Measurements from ENCODE around the gene CHST11. TPM values are rescaled to one million over a fixed set of nuclear protein-coding genes. Genes with fewer than 3 reads are reported as not detected.
A peak's percentile ranks its signal among the peaks of the same experiment; 100 is the strongest.

The CHST11 gene
- total RNA-seq, 2 experiments from 2014 or later = 53.4 to 53.6 TPM

- TF ChIP-seq, protein P1, sequence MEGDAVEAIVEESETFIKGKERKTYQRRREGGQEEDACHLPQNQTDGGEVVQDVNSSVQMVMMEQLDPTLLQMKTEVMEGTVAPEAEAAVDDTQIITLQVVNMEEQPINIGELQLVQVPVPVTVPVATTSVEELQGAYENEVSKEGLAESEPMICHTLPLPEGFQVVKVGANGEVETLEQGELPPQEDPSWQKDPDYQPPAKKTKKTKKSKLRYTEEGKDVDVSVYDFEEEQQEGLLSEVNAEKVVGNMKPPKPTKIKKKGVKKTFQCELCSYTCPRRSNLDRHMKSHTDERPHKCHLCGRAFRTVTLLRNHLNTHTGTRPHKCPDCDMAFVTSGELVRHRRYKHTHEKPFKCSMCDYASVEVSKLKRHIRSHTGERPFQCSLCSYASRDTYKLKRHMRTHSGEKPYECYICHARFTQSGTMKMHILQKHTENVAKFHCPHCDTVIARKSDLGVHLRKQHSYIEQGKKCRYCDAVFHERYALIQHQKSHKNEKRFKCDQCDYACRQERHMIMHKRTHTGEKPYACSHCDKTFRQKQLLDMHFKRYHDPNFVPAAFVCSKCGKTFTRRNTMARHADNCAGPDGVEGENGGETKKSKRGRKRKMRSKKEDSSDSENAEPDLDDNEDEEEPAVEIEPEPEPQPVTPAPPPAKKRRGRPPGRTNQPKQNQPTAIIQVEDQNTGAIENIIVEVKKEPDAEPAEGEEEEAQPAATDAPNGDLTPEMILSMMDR (IDR thresholded peaks at IDR 0.05) = no peak
- CTCF ChIA-PET = interaction anchor here (0.7 to 1.3 kb wide), 4 partner anchors 27 to 337 kb away, joined by 3 to 4 read pairs (median 3); no protein-coding TSS in a partner anchor
- H3K27ac Mint-ChIP-seq = peak overlapping the region; percentile 55
Measured at GRCh38 chr12:104763168-104763805, 306.5 kb downstream of the CHST11 start.

GRCh38 chr12:104764225-104765091, 307.7 kb downstream of the CHST11 start:
- ATAC-seq (ENCODE audit: poor library complexity) = peak; percentile 71
- Mint-ChIP-seq H3K9me3 (no peaks in the 10 kb centered on the region), H3K4me1 (ENCODE audit: low read depth) (peaks cover 36% of the 10 kb centered on the region), H3K4me3 (no peak overlapping the region), H3K27ac (peak overlapping the region; percentile 40), H3K27me3 (no peaks in the 10 kb centered on the region), H3K36me3 (ENCODE audit: low read depth) (peaks cover 6% of the 10 kb centered on the region)
- DNase-seq = peak in 3 of 14 experiments; percentile 24 to 39 (median 30)
- ChIA-PET CTCF (interaction anchor here (1.0 to 1.3 kb wide), 3 partner anchors 26 to 49 kb away, joined by 3 read pairs; no protein-coding TSS in a partner anchor), POLR2A (interaction anchor here (0.7 to 2.0 kb wide), 3 partner anchors 44 to 382 kb away, joined by 3 to 4 read pairs (median 4); no protein-coding TSS in a partner anchor)
- no peaks in the 10 kb centered on the region for H3K36me3 ChIP-seq (ENCODE audit: insufficient read depth, low read length)
- H3K27me3 ChIP-seq (ENCODE audit: control insufficient read depth in 1 of 2, insufficient read depth in 2 of 2, low read length in 2 of 2) = no peaks in the 10 kb centered on the region
- TF ChIP-seq, protein P1 (IDR thresholded peaks at IDR 0.05) = no peak
- H3K9me3 ChIP-seq (ENCODE audit: control insufficient read depth in 1 of 2, insufficient read depth in 1 of 2, low read length in 2 of 2) = no peaks in the 10 kb centered on the region
- peaks cover 15% of the 10 kb centered on the region for H3K4me1 ChIP-seq (ENCODE audit: insufficient read depth, low read length)
- intact Hi-C loops (cut with DNase I, micrococcal nuclease) = no loop called here
- H3K4me3 ChIP-seq (ENCODE audit: low read length) = no peak overlapping the region
- H3K27ac ChIP-seq (ENCODE audit: low read depth in 1 of 2, low read length in 2 of 2) = no peak overlapping the region

More at GRCh38 chr12:104763168-104763805, 306.5 kb downstream of the CHST11 start:
- no peak overlapping the region for H3K4me3 ChIP-seq (ENCODE audit: low read length)
- no peak overlapping the region for H3K27ac ChIP-seq (ENCODE audit: low read depth in 1 of 2, low read length in 2 of 2)
- Mint-ChIP-seq H3K27me3 (no peaks in the 10 kb centered on the region), H3K4me3 (no peak overlapping the region), H3K9me3 (no peaks in the 10 kb centered on the region), H3K4me1 (ENCODE audit: low read depth) (peaks cover 36% of the 10 kb centered on the region), H3K36me3 (ENCODE audit: low read depth) (peaks cover 15% of the 10 kb centered on the region)
- H3K27me3 ChIP-seq (ENCODE audit: control insufficient read depth in 1 of 2, insufficient read depth in 2 of 2, low read length in 2 of 2) = no peaks in the 10 kb centered on the region
- peaks cover 15% of the 10 kb centered on the region for H3K4me1 ChIP-seq (ENCODE audit: insufficient read depth, low read length)
- intact Hi-C loops (cut with DNase I, micrococcal nuclease) = no loop called here
- ATAC-seq (ENCODE audit: poor library complexity) = no peak
- no peaks in the 10 kb centered on the region for H3K36me3 ChIP-seq (ENCODE audit: insufficient read depth, low read length)
- no peaks in the 10 kb centered on the region for H3K9me3 ChIP-seq (ENCODE audit: control insufficient read depth in 1 of 2, insufficient read depth in 1 of 2, low read length in 2 of 2)
- peak in 2 of 14 experiments; percentile 53 to 61 for DNase-seq
- POLR2A ChIA-PET = interaction anchor here (2.0 kb wide), 1 partner anchor 47 kb away, joined by 4 read pairs; no protein-coding TSS in a partner anchor

GRCh38 chr12:104767261-104767660, 310.5 kb downstream of the CHST11 start:
- Mint-ChIP-seq H3K9me3 (no peaks in the 10 kb centered on the region), H3K36me3 (ENCODE audit: low read depth) (no peaks in the 10 kb centered on the region), H3K4me3 (no peak overlapping the region), H3K4me1 (ENCODE audit: low read depth) (peaks cover 30% of the 10 kb centered on the region), H3K27ac (no peak overlapping the region), H3K27me3 (no peaks in the 10 kb centered on the region)
- Histone ChIP-seq H3K27ac (ENCODE audit: low read depth in 1 of 2, low read length in 2 of 2) (no peak overlapping the region), H3K4me1 (ENCODE audit: insufficient read depth, low read length) (peaks cover 15% of the 10 kb centered on the region), H3K4me3 (ENCODE audit: low read length) (no peak overlapping the region), H3K9me3 (ENCODE audit: control insufficient read depth in 1 of 2, insufficient read depth in 1 of 2, low read length in 2 of 2) (peaks cover 0 to 3% of the 10 kb centered on the region in 2 experiments), H3K27me3 (ENCODE audit: control insufficient read depth in 1 of 2, insufficient read depth in 2 of 2, low read length in 2 of 2) (no peaks in the 10 kb centered on the region), H3K36me3 (ENCODE audit: insufficient read depth, low read length) (no peaks in the 10 kb centered on the region)
- CTCF ChIA-PET = no interaction called here
- POLR2A ChIA-PET = no interaction called here
- TF ChIP-seq, protein P1 (IDR thresholded peaks at IDR 0.05) = no peak
- ATAC-seq (ENCODE audit: poor library complexity) (no peak), DNase-seq (no peak)
- intact Hi-C loops (cut with DNase I, micrococcal nuclease) = no loop called here

All from CD4-positive, alpha-beta T cell (primary cell).